DOHH2 (cell line): ENCODE data around the gene ZFYVE19.

Experiments
- H3F3A ChIP-seq: fragments of 200-600 bp; sonication (generic), shearing (Covaris generic); 2 replicates; pipeline ENCODE4 v1.6.0; 2016; ENCODE audit warnings: antibody characterized with exemption, mild to moderate bottlenecking; ENCODE audit not compliant: control insufficient read depth, insufficient read depth
- H3K27ac ChIP-seq: fragments of 200-600 bp; sonication (generic); 2 replicates; pipeline ENCODE4 v1.5.1; 2014; ENCODE audit warnings: low read depth, mild to moderate bottlenecking, low read length, moderate library complexity
- H3K27me3 ChIP-seq: fragments of 200-600 bp; sonication (generic); 2 replicates; pipeline ENCODE4 v1.6.1; 2014; ENCODE audit warnings: mild to moderate bottlenecking, low read length, mixed read lengths; ENCODE audit not compliant: control insufficient read depth
- H3K36me3 ChIP-seq: fragments of 200-600 bp; sonication (generic); 2 replicates; pipeline ENCODE4 v1.6.1; 2014; ENCODE audit warnings: mild to moderate bottlenecking, low read length, moderate library complexity, mixed read lengths; ENCODE audit not compliant: control insufficient read depth
- H3K4me1 ChIP-seq: fragments of 200-600 bp; sonication (generic); 2 replicates; pipeline ENCODE4 v1.6.1; 2014; ENCODE audit warnings: mild to moderate bottlenecking, low read length, mixed read lengths; ENCODE audit not compliant: control insufficient read depth
- H3K4me2 ChIP-seq: fragments of 200-600 bp; sonication (generic); 2 replicates; pipeline ENCODE4 v1.6.0; 2014; ENCODE audit warnings: mild to moderate bottlenecking, low read length, moderate library complexity
- H3K4me3 ChIP-seq: fragments of 200-600 bp; sonication (generic); 2 replicates; pipeline ENCODE4 v1.5.1; 2014; ENCODE audit warnings: mild to moderate bottlenecking, low read length, mixed read lengths
- H3K79me2 ChIP-seq: fragments of 200-600 bp; sonication (generic); 2 replicates; pipeline ENCODE4 v1.6.1; 2014; ENCODE audit warnings: mild to moderate bottlenecking, low read length, mixed read lengths; ENCODE audit not compliant: control insufficient read depth
- H3K9me2 ChIP-seq: fragments of 200-600 bp; sonication (generic); replicated peaks from 2 replicates; pipeline ENCODE4 v1.6.1; 2014; ENCODE audit warnings: mild to moderate bottlenecking, low read length, mixed read lengths; ENCODE audit not compliant: control insufficient read depth
- H3K9me3 ChIP-seq: fragments of 200-600 bp; sonication (generic); 2 replicates; pipeline ENCODE4 v1.6.1; 2014; ENCODE audit warnings: antibody characterized with exemption, low read length, mixed read lengths; ENCODE audit not compliant: control insufficient read depth, insufficient read depth
- H4K20me1 ChIP-seq: fragments of 200-600 bp; sonication (generic); 2 replicates; pipeline ENCODE4 v1.6.0; 2014; ENCODE audit warnings: low read depth, mild to moderate bottlenecking, antibody characterized with exemption, low read length, moderate library complexity; ENCODE audit not compliant: control insufficient read depth, insufficient read depth
- EZH2phosphoT487 ChIP-seq: fragments of 200-600 bp; sonication (generic); IDR thresholded peaks from 2 replicates; pipeline ENCODE4 v1.6.1; 2017; ENCODE audit warnings: borderline replicate concordance, mild to moderate bottlenecking, antibody characterized with exemption, low read length, moderate library complexity, mixed read lengths
- TF ChIP-seq, protein P1 (sequence below): fragments of 200-600 bp; sonication (generic); IDR thresholded peaks from one replicate; pipeline ENCODE4 v1.5.1; 2014; ENCODE audit warnings: antibody characterized with exemption, mild to moderate bottlenecking, low read depth, low read length; ENCODE audit not compliant: poor library complexity, severe bottlenecking

ZFYVE19 gene

DNA sequence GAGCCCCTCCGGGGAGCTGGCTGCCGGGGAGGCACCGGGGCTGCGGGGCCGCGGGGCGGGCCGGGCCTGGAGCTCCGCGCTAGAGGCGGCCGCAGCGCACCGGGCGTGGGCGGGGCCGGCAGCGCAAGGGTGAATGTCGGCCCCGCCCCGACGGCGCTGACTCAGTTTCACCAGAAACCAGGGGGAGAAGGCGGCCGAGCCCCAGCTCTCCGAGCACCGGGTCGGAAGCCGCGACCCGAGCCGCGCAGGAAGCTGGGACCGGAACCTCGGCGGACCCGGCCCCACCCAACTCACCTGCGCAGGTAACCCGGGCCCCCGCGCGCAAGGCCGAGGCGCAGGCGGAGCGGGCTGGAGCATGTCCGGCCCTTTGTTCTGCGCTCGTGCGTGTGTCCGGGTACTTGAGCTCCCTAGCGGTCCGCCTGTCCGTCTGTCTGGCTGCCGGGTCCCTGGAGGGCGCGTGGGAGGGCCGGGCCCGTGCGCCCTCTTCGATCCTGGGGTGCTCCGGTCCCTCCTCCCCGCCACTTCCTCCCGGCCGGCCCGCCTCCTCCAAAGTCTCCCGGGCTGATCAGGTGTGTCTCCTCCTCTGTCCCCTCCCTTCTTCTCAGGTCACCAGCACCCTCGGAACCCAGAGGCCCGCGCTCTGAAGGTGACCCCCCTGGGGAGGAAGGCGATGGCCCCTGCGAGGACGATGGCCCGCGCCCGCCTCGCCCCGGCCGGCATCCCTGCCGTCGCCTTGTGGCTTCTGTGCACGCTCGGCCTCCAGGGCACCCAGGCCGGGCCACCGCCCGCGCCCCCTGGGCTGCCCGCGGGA is 37.2 kb downstream of the ZFYVE19 start, which contains the start of gene SPINT1:
TSS of gene SPINT1 (plus strand) at position 164 of the 811 bp plus-strand sequence. CDS start at position 671, 507 bp downstream.
- H3K27ac ChIP-seq = no peak within 1 kb of the TSS
- H3K4me2 ChIP-seq = peak within 1 kb of the TSS; percentile 71
- no peaks in the 10 kb centered on the region for H4K20me1 ChIP-seq
- H3K27me3 ChIP-seq = peaks cover 11% of the 10 kb centered on the region
- H3K36me3 ChIP-seq = no peaks in the 10 kb centered on the region
- TF ChIP-seq EZH2phosphoT487 = no peak
- peak within 1 kb of the TSS; percentile 79 for H3K4me3 ChIP-seq
- H3K9me3 ChIP-seq = no peaks in the 10 kb centered on the region
- H3K4me1 ChIP-seq = peaks cover 47% of the 10 kb centered on the region
- peaks cover 3% of the 10 kb centered on the region for H3F3A ChIP-seq
- H3K9me2 ChIP-seq = no peaks in the 10 kb centered on the region
- peaks cover 4% of the 10 kb centered on the region; the same call in 1 of the 2 replicates for H3K79me2 ChIP-seq

DNA sequence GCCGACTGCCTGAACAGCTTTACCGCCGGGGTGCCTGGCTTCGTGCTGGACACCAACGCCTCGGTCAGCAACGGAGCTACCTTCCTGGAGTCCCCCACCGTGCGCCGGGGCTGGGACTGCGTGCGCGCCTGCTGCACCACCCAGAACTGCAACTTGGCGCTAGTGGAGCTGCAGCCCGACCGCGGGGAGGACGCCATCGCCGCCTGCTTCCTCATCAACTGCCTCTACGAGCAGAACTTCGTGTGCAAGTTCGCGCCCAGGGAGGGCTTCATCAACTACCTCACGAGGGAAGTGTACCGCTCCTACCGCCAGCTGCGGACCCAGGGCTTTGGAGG is 37.8 kb downstream of the ZFYVE19 start:
- H3K4me3 ChIP-seq = peak overlapping the region; percentile 79

DNA sequence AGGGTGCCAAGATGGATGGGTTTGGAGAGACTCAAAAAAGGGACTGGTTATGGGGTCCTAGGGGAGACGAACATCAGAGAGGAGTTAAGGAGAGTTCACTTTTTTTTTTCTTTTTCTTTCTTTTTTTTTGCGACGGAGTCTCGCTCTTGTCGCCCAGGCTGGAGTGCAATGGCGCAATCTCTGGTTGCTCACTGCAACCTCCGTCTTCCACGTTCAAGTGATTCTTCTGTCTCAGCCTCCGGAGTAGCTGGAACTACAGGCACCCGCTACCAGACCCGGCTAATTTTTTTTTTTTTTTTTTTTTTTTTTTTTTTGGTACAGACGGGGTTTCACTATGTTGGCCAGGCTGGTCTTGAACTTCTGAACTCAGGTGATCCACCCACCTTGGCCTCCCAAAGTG is 38.1 kb downstream of the ZFYVE19 start:
- H3K4me1 ChIP-seq = peaks cover 47% of the 10 kb centered on the region
- H3K36me3 ChIP-seq = no peaks in the 10 kb centered on the region
- H3K4me2 ChIP-seq = peak overlapping the region; percentile 71
- TF ChIP-seq EZH2phosphoT487 = no peak
- TF ChIP-seq, protein P1, sequence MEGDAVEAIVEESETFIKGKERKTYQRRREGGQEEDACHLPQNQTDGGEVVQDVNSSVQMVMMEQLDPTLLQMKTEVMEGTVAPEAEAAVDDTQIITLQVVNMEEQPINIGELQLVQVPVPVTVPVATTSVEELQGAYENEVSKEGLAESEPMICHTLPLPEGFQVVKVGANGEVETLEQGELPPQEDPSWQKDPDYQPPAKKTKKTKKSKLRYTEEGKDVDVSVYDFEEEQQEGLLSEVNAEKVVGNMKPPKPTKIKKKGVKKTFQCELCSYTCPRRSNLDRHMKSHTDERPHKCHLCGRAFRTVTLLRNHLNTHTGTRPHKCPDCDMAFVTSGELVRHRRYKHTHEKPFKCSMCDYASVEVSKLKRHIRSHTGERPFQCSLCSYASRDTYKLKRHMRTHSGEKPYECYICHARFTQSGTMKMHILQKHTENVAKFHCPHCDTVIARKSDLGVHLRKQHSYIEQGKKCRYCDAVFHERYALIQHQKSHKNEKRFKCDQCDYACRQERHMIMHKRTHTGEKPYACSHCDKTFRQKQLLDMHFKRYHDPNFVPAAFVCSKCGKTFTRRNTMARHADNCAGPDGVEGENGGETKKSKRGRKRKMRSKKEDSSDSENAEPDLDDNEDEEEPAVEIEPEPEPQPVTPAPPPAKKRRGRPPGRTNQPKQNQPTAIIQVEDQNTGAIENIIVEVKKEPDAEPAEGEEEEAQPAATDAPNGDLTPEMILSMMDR = no peak
- H3K9me3 ChIP-seq = no peaks in the 10 kb centered on the region
- peaks cover 4% of the 10 kb centered on the region; the same call in 1 of the 2 replicates for H3K79me2 ChIP-seq
- H3K9me2 ChIP-seq = no peaks in the 10 kb centered on the region
- H3F3A ChIP-seq = peaks cover 3% of the 10 kb centered on the region
- no peaks in the 10 kb centered on the region for H4K20me1 ChIP-seq
- peaks cover 11% of the 10 kb centered on the region for H3K27me3 ChIP-seq
- peak overlapping the region; percentile 79 for H3K4me3 ChIP-seq
- H3K27ac ChIP-seq = no peak overlapping the region

More for the DNA sequence above, 37.8 kb downstream of the ZFYVE19 start:
- no peaks in the 10 kb centered on the region for H3K9me3 ChIP-seq
- peaks cover 4% of the 10 kb centered on the region; the same call in 1 of the 2 replicates for H3K79me2 ChIP-seq
- TF ChIP-seq, protein P1 = no peak
- no peak for TF ChIP-seq EZH2phosphoT487
- H3K27me3 ChIP-seq = peaks cover 11% of the 10 kb centered on the region
- peaks cover 3% of the 10 kb centered on the region for H3F3A ChIP-seq
- no peak overlapping the region for H3K27ac ChIP-seq
- H4K20me1 ChIP-seq = no peaks in the 10 kb centered on the region
- H3K4me2 ChIP-seq = peak overlapping the region; percentile 71
- H3K4me1 ChIP-seq = peaks cover 47% of the 10 kb centered on the region
- no peaks in the 10 kb centered on the region for H3K36me3 ChIP-seq
- no peaks in the 10 kb centered on the region for H3K9me2 ChIP-seq
